SK-N-MC (cell line): Measurements from ENCODE around the gene GRM5.
"Not testable (repeated sequence)": the region's sequence is repeated elsewhere in the genome, so short reads cannot be mapped to it uniquely, and the experiment has no call there.

ENCODE experiments used
- DNase-seq: peaks from one replicate; pipeline ENCODE4 v3.0.0-alpha.2; 2011; ENCODE audit warnings: low read depth, low spot score
- H3K27ac ChIP-seq: fragments of 200-600 bp; sonication (generic); 2 replicates; pipeline ENCODE4 v1.5.1; 2016; ENCODE audit warnings: mixed run types
- H3K36me3 ChIP-seq: fragments of 200-600 bp; sonication (generic); 2 replicates; pipeline ENCODE4 v1.6.1; 2017; ENCODE audit warnings: antibody characterized with exemption, low read length, mixed read lengths; ENCODE audit not compliant: insufficient read depth
- H3K4me3 ChIP-seq: fragments of 200-600 bp; sonication (generic); 2 replicates; pipeline ENCODE4 v1.5.1; 2016
- H3K9ac ChIP-seq: fragments of 200-600 bp; sonication (generic); 2 replicates; pipeline ENCODE4 v1.8.0; 2017; ENCODE audit warnings: mixed run types, mixed read lengths; ENCODE audit not compliant: insufficient read length
- H3K9me3 ChIP-seq: fragments of 200-600 bp; sonication (generic); 2 replicates; pipeline ENCODE4 v1.6.1; 2017; ENCODE audit warnings: low read depth, mild to moderate bottlenecking, antibody characterized with exemption, low read length, moderate library complexity, mixed read lengths
- EZH2 ChIP-seq: fragments of 200-600 bp; sonication (generic); IDR thresholded peaks from one replicate; pipeline ENCODE4 v1.6.1; 2017; ENCODE audit warnings: antibody characterized with exemption
- FOXP2 ChIP-seq: optimal IDR thresholded peaks from 2 replicates; pipeline ENCODE3; 2011; ENCODE audit warnings: mild to moderate bottlenecking, moderate library complexity; ENCODE audit not compliant: insufficient read depth; ENCODE audit errors: extremely low read length, control extremely low read depth
- POLR2AphosphoS5 ChIP-seq: IDR thresholded peaks from 2 replicates; pipeline ENCODE4 v1.6.1; 2012; ENCODE audit warnings: mild to moderate bottlenecking, low read depth, low read length, borderline replicate concordance

GRM5 gene

DNA sequence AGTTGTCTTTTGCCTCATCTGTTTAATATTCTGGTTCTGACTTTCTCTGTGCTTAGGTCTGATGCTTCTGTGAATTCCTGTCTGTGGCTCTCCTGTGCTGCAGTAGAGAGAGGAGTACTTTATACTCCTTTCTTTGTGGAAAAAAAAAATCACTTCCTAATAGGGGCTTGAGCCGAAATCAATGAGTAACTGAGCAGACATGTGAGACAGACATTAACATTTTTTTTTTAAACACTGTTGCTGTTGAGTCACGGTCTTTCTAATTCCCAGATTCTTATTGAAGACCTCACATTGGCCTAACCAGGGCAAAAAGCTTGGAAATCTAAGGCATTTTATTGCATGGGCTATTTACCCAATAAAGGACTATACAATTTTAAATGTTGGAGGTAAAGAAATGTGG lies 86.1 kb downstream of the GRM5 start:
- Histone ChIP-seq H3K9ac (no peak overlapping the region), H3K9me3 (no peaks in the 10 kb centered on the region), H3K36me3 (no peaks in the 10 kb centered on the region), H3K27ac (no peak overlapping the region), H3K4me3 (no peak overlapping the region)
- TF ChIP-seq EZH2 = no peak
- no peak for TF ChIP-seq POLR2AphosphoS5
- TF ChIP-seq FOXP2 = no peak
- DNase-seq = no peak

DNA sequence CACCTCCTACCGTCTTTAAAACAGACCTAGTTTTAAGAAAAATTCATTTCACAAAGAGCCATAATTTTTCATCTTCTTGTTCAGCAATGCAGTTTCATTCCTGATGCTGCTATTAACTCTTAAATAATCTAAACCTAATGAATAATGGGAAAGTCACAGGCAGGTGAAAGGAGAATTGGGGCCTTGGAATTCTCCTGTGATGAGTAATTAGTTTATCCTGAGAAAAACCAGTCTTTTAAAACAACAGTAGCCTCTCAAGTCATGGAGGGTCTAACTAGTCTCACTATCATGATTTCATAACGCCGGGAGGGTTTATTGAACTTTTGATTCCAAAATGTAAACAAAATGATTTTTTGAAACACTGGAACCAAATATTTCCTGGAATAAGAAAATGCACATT lies 86.8 kb downstream of the GRM5 start:
- not testable (repeated sequence) for H3K4me3 ChIP-seq, H3K36me3 ChIP-seq, H3K9ac ChIP-seq, H3K9me3 ChIP-seq, DNase-seq, H3K27ac ChIP-seq

DNA sequence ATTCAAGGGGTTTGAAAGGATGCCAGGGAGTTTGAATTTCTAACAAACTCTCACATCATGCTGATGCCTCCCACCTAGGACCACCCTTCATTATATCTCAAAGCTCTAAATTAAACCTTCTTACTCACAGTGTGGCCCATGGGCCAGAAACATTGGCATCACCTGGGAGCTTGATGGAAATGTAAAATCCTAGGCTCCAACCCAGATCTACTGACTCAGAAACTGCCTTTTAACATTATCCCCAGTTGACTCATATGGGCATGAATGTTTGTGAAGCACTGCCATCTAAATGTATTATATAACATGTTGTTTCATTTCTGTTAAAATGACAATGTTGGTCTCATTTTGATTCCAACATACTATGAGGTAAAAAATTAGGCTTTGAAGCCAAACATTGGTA lies 90.3 kb downstream of the GRM5 start:
- not testable (repeated sequence) for H3K4me3 ChIP-seq, H3K36me3 ChIP-seq, H3K9ac ChIP-seq, DNase-seq, H3K27ac ChIP-seq, H3K9me3 ChIP-seq

DNA sequence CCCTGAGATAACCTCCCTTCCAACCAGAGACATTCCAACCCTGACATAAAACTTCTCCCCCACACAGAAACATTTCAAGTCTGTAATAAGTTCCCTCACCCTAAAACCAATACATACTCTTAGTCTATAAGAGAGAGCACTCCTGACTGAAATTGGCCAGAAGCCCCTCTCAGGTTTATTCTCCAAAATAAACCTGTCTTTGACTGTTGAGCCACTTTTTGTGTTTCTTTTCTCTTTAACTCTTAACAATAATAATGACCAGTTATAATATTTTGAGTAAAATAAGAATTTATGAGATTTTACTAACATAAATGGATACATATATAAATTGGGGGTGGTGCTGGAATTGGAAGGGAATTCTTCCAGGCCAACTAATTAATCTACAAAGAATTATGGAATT lies 93.6 kb downstream of the GRM5 start:
- H3K36me3 ChIP-seq = no peaks in the 10 kb centered on the region
- no peaks in the 10 kb centered on the region for H3K9me3 ChIP-seq
- no peak overlapping the region for H3K4me3 ChIP-seq
- no peak for TF ChIP-seq POLR2AphosphoS5
- no peak for TF ChIP-seq EZH2
- TF ChIP-seq FOXP2 = no peak
- no peak for DNase-seq
- H3K27ac ChIP-seq = no peak overlapping the region
- no peak overlapping the region for H3K9ac ChIP-seq

DNA sequence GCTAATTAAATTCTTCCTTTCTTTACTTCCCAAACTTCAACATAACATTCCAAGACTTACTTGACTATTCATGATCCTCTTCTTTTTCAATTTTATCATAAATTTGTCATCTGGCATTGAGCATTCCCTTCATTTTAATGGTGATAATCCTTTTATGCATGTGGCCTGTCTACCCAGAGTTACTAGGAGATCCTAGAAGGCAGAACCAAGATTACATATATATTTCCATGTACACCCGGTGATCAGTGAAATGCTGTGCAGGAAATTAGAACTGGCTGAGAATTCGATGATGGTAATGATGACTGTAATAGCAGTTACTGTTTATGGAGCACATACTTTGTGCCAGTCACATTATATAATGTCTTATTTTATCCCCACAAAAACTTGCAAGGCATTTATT lies 104.2 kb downstream of the GRM5 start:
- not testable (repeated sequence) for H3K9me3 ChIP-seq, DNase-seq, H3K9ac ChIP-seq, H3K4me3 ChIP-seq, H3K27ac ChIP-seq, H3K36me3 ChIP-seq

DNA sequence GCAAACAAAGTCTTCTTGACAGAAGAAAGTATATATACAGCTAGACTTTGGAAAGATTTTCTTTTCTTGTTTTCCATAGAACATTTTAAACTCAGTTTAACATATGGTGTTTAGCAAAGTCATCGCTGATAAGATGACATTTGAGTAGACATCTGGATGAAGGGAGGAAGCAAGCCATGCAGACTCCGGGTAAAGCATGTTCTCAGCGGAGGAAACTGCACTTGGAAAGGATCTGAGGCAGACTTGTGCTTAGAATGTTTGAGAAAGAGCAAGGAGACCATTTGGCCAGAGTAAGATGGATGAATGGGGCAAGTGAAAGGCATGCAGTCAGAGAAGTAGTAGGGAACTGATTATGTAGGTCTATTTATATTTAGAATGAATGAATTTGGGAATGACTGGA lies 105.9 kb downstream of the GRM5 start:
- not testable (repeated sequence) for DNase-seq, H3K4me3 ChIP-seq, H3K9ac ChIP-seq

DNA sequence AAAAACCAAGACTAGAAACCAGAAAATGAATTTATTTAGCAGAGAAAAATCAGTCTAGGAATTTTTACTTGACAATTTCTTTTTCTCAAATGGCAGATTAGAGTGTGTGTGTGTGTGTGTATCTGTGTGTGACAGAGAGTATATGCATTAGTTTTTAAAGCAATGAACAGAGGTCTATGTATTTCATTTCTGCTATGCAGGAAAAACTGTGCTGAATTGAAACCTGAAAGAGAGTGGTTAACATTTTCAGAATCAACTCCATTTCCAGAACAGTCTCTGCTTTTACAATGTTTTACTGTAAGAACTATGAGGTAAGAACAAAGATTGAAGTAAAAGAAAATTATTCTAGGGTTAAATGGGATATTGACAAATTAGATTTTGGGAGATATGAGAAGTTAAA lies 114.8 kb downstream of the GRM5 start:
- no peaks in the 10 kb centered on the region for H3K9me3 ChIP-seq
- no peaks in the 10 kb centered on the region for H3K36me3 ChIP-seq
- TF ChIP-seq POLR2AphosphoS5 (no peak), EZH2 (no peak), FOXP2 (no peak)
- H3K9ac ChIP-seq = no peak overlapping the region
- DNase-seq = no peak
- H3K27ac ChIP-seq = no peak overlapping the region
- no peak overlapping the region for H3K4me3 ChIP-seq

More for the DNA sequence above, 105.9 kb downstream of the GRM5 start:
- not testable (repeated sequence) for H3K36me3 ChIP-seq, H3K9me3 ChIP-seq, H3K27ac ChIP-seq

DNA sequence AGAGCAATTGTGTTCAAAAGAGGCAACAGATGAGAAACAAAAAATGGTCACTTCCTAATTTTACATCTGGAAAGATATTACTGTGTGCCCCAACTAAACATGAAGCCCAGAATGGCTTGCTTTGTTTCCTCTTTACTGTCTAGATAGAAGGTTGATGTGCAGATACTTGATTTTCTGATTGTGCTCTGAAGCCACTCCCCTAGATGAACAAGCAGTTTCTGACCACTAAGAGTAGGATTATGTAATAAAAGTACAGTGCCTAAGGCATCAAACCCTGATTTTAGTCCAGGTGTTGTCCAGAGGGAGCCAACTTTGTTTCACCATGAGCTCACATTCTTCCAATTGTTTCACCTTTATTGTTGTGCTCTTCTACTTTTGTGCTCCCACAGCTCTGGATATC lies 116.9 kb downstream of the GRM5 start:
- H3K36me3 ChIP-seq, H3K27ac ChIP-seq, DNase-seq: not testable (repeated sequence)

DNA sequence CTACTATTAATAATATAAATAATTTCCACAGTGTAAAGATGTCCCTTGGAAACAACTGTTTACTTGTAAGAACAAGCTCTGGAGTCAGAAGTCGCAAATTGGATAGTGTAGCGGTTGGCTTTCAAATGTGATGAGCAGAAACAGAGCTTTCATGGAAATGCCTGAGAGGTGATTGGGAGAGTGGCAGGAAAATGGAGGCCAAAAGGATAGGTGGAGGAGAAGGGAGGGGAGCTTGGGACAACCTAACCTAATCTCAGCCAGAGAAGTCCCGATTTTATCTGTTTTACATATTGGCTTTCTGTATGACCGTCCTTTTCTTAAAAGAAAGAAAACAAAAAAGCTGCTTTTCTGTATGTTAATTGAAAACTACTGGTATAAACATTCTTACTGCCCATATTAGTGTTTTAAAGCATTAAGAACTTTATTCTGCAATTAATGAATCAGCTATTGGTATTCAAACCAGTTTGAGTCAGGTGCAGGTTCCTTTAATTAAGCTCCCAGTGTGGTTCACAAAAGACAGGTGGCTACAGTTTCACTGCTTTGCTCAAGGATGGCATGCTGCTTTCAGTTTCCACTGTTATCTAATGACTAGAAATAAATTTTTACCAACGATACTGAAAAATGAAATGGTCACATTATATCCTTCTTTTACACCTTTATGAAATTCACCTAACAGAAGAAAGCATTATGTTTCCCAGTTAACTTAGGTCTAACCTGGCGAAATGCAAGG lies 117.8 kb downstream of the GRM5 start:
- not testable (repeated sequence) for H3K27ac ChIP-seq, H3K9ac ChIP-seq, H3K36me3 ChIP-seq, H3K4me3 ChIP-seq, H3K9me3 ChIP-seq, DNase-seq

More for the DNA sequence above, 116.9 kb downstream of the GRM5 start:
- not testable (repeated sequence) for H3K9me3 ChIP-seq, H3K9ac ChIP-seq, H3K4me3 ChIP-seq

DNA sequence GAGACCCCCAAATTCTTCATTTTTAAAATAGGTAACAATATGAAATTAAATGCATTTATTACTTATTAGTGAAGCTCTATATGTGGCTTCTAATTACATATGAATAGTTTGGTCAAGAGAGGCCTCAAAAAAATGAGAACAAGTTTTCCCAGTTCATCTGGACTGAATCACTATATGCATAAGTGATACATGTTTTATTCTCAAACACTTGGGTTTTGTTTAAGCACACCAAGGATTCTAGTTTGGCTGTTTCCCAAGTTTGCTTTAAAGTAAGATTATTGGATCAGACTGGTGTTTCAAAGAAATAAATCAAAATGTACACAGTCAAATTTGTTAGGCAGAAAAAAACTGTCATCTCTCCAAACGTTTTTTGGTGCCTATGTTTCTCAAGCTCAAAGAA lies 136.1 kb downstream of the GRM5 start:
- H3K9ac ChIP-seq, H3K36me3 ChIP-seq, H3K9me3 ChIP-seq, H3K4me3 ChIP-seq, DNase-seq, H3K27ac ChIP-seq: not testable (repeated sequence)

DNA sequence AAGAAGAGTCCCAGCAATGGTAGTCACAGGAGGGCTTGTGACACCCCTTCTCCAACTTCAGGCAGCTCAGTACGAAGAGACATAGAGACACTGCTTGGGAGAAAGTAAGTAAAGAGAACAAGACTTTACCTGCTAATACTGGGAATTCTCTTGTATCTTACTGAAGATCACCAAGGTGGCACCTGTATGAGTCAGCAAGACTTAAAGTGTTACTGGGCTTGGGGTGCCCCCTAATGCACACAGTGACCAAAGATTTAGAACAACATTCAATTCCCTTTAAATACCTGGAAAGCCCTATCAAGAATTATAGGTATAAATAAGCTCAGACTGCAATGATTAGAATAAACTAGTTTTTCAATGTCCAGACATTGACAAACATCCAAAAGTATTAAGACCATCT lies 148.7 kb downstream of the GRM5 start:
- not testable (repeated sequence) for DNase-seq, H3K36me3 ChIP-seq, H3K27ac ChIP-seq

More for the DNA sequence above, 148.7 kb downstream of the GRM5 start:
- not testable (repeated sequence) for H3K9ac ChIP-seq, H3K4me3 ChIP-seq, H3K9me3 ChIP-seq
